Fibroblast of lung (primary cell): ENCODE data around the gene IGFBP6.

Source experiments
- EZH2 ChIP-seq: IDR thresholded peaks from 2 replicates; pipeline ENCODE4 v1.5.1; 2012; ENCODE audit warnings: low read length, control low read depth, mild to moderate bottlenecking; ENCODE audit errors: missing control alignments
- TF ChIP-seq, protein P1 (sequence below), 2 donors: IDR thresholded peaks in 1 of 2; conservative IDR thresholded peaks in 1 of 2; 1 replicate in 1 of 2; 2 replicates in 1 of 2; pipeline ENCODE4 v1.5.1; 2011 to 2012; ENCODE audit warnings: low read length in 2 of 2, control low read depth in 1 of 2, inconsistent platforms in 1 of 2, low read depth in 1 of 2, mild to moderate bottlenecking in 1 of 2

DNA sequence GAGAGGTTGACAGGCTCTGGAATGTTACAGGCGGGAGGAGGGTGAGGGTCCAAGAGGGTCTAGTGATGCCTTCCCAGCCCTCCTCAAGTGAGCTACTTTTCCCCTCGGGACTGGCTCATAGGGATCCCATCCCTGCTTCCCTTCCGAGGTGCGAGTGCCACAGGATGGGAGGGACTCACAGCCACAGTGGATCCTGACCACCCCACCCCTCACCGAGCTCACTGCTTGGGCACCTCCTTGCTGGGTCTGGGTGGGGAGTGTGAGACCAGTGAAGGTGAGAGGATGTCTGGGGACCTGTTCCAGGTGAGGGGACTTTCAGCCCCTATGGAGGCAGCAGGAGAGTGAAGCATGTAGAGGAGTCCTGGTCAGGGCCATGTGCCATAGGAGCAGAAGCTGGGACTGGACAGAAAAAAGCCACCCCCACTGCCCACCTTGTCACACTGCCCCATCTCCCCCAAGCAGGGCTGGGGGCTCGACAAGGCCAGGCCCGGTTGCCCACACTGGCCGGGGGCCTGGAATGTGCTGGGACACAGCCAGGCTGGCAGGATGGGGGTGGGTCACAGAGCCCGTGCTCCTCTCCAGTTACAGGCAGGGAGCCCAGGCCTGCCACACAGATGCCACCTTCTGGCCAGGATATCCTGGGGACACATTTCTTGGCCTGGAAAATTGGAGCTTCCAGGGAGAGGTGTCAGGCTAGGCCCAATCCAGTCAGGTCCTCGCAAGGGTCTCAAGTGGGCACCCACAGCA is 49.3 kb upstream of the IGFBP6 start:
- TF ChIP-seq, protein P1, sequence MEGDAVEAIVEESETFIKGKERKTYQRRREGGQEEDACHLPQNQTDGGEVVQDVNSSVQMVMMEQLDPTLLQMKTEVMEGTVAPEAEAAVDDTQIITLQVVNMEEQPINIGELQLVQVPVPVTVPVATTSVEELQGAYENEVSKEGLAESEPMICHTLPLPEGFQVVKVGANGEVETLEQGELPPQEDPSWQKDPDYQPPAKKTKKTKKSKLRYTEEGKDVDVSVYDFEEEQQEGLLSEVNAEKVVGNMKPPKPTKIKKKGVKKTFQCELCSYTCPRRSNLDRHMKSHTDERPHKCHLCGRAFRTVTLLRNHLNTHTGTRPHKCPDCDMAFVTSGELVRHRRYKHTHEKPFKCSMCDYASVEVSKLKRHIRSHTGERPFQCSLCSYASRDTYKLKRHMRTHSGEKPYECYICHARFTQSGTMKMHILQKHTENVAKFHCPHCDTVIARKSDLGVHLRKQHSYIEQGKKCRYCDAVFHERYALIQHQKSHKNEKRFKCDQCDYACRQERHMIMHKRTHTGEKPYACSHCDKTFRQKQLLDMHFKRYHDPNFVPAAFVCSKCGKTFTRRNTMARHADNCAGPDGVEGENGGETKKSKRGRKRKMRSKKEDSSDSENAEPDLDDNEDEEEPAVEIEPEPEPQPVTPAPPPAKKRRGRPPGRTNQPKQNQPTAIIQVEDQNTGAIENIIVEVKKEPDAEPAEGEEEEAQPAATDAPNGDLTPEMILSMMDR (conservative IDR thresholded peaks at IDR 0.05 in 1 of 2, IDR thresholded peaks at IDR 0.05 in 1 of 2; ENCODE audit: low read depth in 1 of 2, low read length in 2 of 2), result no peak
- TF ChIP-seq EZH2, result no peak
